ENCODE results near the gene WDR33.
A peak's percentile ranks its signal among the peaks of the same experiment; 100 is the strongest.
"Not testable (repeated sequence)": the region's sequence is repeated elsewhere in the genome, so short reads cannot be mapped to it uniquely, and the experiment has no call there.

The WDR33 gene

DNA sequence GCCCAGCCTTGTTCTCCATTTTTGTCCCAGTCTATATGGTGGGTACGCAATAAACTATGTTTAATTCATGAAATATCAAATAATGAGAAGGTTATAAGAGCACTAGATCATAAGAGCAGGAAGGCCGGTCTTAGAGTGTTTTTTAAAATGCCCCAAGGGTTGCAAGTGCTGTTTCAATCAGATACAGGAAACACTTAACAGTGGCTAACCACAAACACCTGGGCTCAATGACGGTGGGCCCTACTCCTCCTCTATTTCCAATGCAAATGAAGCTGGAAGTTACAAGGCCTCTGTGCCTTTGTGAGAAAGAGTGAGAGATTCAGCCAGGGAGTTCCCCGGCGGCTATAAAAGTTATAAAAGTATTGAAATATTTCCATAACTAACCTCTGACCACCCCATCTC is 18.9 kb upstream of the WDR33 start:
- no peak overlapping the region for H2AFZ ChIP-seq (ENCODE audit: low read depth, low read length)
- H2AK5ac ChIP-seq (ENCODE audit: low read length, severe bottlenecking) = no peak overlapping the region
- no peak overlapping the region for H3K9ac ChIP-seq (ENCODE audit: low read length)
- H3K79me1 ChIP-seq (replicated peaks; ENCODE audit: low read length, poor library complexity, severe bottlenecking) = no peaks in the 10 kb centered on the region
- H2BK120ac ChIP-seq (ENCODE audit: low read depth, low read length) = no peak overlapping the region
- no peak overlapping the region for H3K4ac ChIP-seq (ENCODE audit: low read depth in 1 of 2, low read length in 2 of 2)
- H2BK5ac ChIP-seq (ENCODE audit: low read depth, low read length, poor library complexity, severe bottlenecking) = no peak overlapping the region
- DNase-seq = peak; percentile 24
- no peak overlapping the region for H4K8ac ChIP-seq (ENCODE audit: low read length)
- H3K4me1 ChIP-seq (ENCODE audit: control insufficient read depth, insufficient read depth, low read depth, low read length) = no peaks in the 10 kb centered on the region
- H3K23ac ChIP-seq (ENCODE audit: low read length in 2 of 2) = no peak overlapping the region
- H2BK15ac ChIP-seq (ENCODE audit: low read depth, poor library complexity, severe bottlenecking) = no peak overlapping the region
- H3K14ac ChIP-seq (ENCODE audit: low read length in 2 of 2) = no peak overlapping the region
- 0% methylated on average over 1 of the region's 5 CpGs for WGBS
- no peak overlapping the region for H4K91ac ChIP-seq (ENCODE audit: low read length)
- no peak overlapping the region for H3K18ac ChIP-seq (ENCODE audit: low read depth in 1 of 2, low read length in 2 of 2)
- H3K36me3 ChIP-seq (ENCODE audit: control insufficient read depth in 1 of 2, insufficient read depth in 2 of 2, low read depth in 1 of 2, low read length in 2 of 2) = no peaks in the 10 kb centered on the region
- H3K4me3 ChIP-seq (ENCODE audit: insufficient read depth in 1 of 2, low read depth in 1 of 2, low read length in 2 of 2) = no peak overlapping the region
- no peak overlapping the region for H2BK12ac ChIP-seq (ENCODE audit: low read length in 2 of 2)
- no peak overlapping the region for H3K4me2 ChIP-seq (ENCODE audit: low read length, poor library complexity, severe bottlenecking)
- no peaks in the 10 kb centered on the region for H3K9me3 ChIP-seq (ENCODE audit: control insufficient read depth, low read length)
- H3K27ac ChIP-seq (ENCODE audit: low read length, poor library complexity, severe bottlenecking) = no peak overlapping the region
- no peaks in the 10 kb centered on the region for H3K27me3 ChIP-seq (ENCODE audit: control insufficient read depth in 1 of 2, insufficient read depth in 1 of 2, low read length in 2 of 2)

DNA sequence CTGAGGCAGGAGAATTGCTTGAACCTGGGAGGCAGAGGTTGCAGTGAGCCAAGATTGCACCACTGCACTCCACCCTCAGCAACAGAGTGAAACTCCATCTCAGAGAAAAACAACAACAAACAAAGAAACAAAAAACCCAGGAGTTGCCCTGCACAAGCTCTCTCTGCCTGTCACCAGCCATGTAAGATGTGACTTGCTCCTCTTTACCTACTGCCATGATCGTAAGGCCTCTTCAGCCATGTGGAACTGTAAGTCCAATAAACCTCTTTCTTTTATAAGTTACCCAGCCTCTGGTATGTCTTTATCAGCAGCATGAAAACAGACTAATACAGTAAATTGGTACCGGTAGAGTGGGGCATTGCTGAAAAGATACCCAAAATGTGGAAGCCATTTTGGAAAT is 15.7 kb upstream of the WDR33 start:
- H3K23ac ChIP-seq (ENCODE audit: low read length in 2 of 2); DNase-seq; H3K4ac ChIP-seq (ENCODE audit: low read depth in 1 of 2, low read length in 2 of 2); H3K36me3 ChIP-seq (ENCODE audit: control insufficient read depth in 1 of 2, insufficient read depth in 2 of 2, low read depth in 1 of 2, low read length in 2 of 2); H2BK15ac ChIP-seq (ENCODE audit: low read depth, poor library complexity, severe bottlenecking); H2BK5ac ChIP-seq (ENCODE audit: low read depth, low read length, poor library complexity, severe bottlenecking); H3K4me3 ChIP-seq (ENCODE audit: insufficient read depth in 1 of 2, low read depth in 1 of 2, low read length in 2 of 2); H3K4me1 ChIP-seq (ENCODE audit: control insufficient read depth, insufficient read depth, low read depth, low read length); H2AFZ ChIP-seq (ENCODE audit: low read depth, low read length); H3K79me1 ChIP-seq (replicated peaks; ENCODE audit: low read length, poor library complexity, severe bottlenecking); H2BK12ac ChIP-seq (ENCODE audit: low read length in 2 of 2); H3K27me3 ChIP-seq (ENCODE audit: control insufficient read depth in 1 of 2, insufficient read depth in 1 of 2, low read length in 2 of 2); H3K27ac ChIP-seq (ENCODE audit: low read length, poor library complexity, severe bottlenecking); H3K14ac ChIP-seq (ENCODE audit: low read length in 2 of 2); H4K91ac ChIP-seq (ENCODE audit: low read length); H3K9ac ChIP-seq (ENCODE audit: low read length); H3K4me2 ChIP-seq (ENCODE audit: low read length, poor library complexity, severe bottlenecking); H4K8ac ChIP-seq (ENCODE audit: low read length); H3K18ac ChIP-seq (ENCODE audit: low read depth in 1 of 2, low read length in 2 of 2); H2BK120ac ChIP-seq (ENCODE audit: low read depth, low read length); H2AK5ac ChIP-seq (ENCODE audit: low read length, severe bottlenecking): not testable (repeated sequence)
- peaks cover 11% of the 10 kb centered on the region for H3K9me3 ChIP-seq (ENCODE audit: control insufficient read depth, low read length)
- WGBS = 98% methylated on average over 1 of the region's 2 CpGs

DNA sequence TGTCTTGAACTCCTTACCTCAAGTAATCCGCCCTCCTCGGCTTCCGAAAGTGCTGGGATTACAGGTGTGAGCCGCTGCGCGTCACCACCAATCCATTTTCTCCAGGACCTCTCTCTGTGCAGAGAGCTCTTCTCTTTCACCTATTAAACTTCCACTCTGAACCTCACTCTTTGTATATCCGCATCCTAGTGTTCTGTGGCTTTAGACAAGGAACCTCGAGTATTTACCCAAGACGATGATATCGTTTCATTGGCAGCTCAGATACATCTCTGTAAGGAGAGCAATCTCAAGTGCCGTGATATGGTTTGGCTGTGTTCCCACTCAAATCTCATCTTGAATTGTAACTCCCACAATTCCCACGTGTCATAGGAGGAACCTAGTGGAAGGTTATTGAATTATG is 15.1 kb upstream of the WDR33 start:
- Histone ChIP-seq H3K36me3 (ENCODE audit: control insufficient read depth in 1 of 2, insufficient read depth in 2 of 2, low read depth in 1 of 2, low read length in 2 of 2) (no peaks in the 10 kb centered on the region), H3K23ac (ENCODE audit: low read length in 2 of 2) (no peak overlapping the region), H3K4me2 (ENCODE audit: low read length, poor library complexity, severe bottlenecking) (no peak overlapping the region), H2AK5ac (ENCODE audit: low read length, severe bottlenecking) (no peak overlapping the region), H2BK15ac (ENCODE audit: low read depth, poor library complexity, severe bottlenecking) (no peak overlapping the region), H2AFZ (ENCODE audit: low read depth, low read length) (no peak overlapping the region), H3K14ac (ENCODE audit: low read length in 2 of 2) (no peak overlapping the region), H2BK12ac (ENCODE audit: low read length in 2 of 2) (no peak overlapping the region), H4K91ac (ENCODE audit: low read length) (no peak overlapping the region), H3K4me1 (ENCODE audit: control insufficient read depth, insufficient read depth, low read depth, low read length) (no peaks in the 10 kb centered on the region), H2BK120ac (ENCODE audit: low read depth, low read length) (no peak overlapping the region), H3K79me1 (replicated peaks; ENCODE audit: low read length, poor library complexity, severe bottlenecking) (no peaks in the 10 kb centered on the region), H2BK5ac (ENCODE audit: low read depth, low read length, poor library complexity, severe bottlenecking) (no peak overlapping the region), H3K9me3 (ENCODE audit: control insufficient read depth, low read length) (peaks cover 18% of the 10 kb centered on the region), H3K9ac (ENCODE audit: low read length) (no peak overlapping the region), H3K27me3 (ENCODE audit: control insufficient read depth in 1 of 2, insufficient read depth in 1 of 2, low read length in 2 of 2) (no peaks in the 10 kb centered on the region), H4K8ac (ENCODE audit: low read length) (no peak overlapping the region), H3K4me3 (ENCODE audit: insufficient read depth in 1 of 2, low read depth in 1 of 2, low read length in 2 of 2) (no peak overlapping the region), H3K4ac (ENCODE audit: low read depth in 1 of 2, low read length in 2 of 2) (no peak overlapping the region), H3K27ac (ENCODE audit: low read length, poor library complexity, severe bottlenecking) (no peak overlapping the region), H3K18ac (ENCODE audit: low read depth in 1 of 2, low read length in 2 of 2) (no peak overlapping the region)
- 82% methylated on average over 12 of the region's 12 CpGs for whole genome bisulfite sequencing
- no peak for DNase-seq

DNA sequence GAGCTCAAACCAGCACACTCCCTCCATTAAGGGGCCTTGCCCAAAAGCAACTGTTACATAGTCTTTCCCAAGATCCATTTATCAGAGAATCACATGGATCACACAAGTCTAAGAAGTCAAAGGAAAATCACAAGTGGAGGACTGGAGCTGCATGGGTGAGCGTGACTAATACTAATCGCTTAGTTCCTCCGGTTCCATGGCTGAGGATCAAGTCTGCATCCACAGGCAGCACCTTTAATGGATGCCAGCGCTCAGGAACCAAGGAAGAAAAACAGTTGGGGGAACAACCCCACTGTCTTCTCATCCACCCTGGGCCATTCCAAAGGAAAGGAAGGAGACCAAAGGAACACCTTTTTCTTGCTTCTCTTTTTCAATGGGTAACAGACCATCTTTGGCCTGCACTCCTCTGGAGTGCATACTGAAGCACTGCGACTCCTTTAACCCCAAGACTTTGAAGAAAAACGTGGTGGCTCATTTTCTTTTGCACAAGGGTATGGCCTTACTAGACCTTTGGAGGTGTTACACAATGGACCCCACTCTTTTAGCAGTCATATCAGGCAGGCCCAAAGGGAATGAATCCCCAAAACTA is 9.2 kb upstream of the WDR33 start:
- no peak overlapping the region for H3K27ac ChIP-seq (ENCODE audit: low read length, poor library complexity, severe bottlenecking)
- H3K4me2 ChIP-seq (ENCODE audit: low read length, poor library complexity, severe bottlenecking) = no peak overlapping the region
- no peak for DNase-seq
- no peak overlapping the region for H2BK15ac ChIP-seq (ENCODE audit: low read depth, poor library complexity, severe bottlenecking)
- no peak overlapping the region for H3K18ac ChIP-seq (ENCODE audit: low read depth in 1 of 2, low read length in 2 of 2)
- H2AFZ ChIP-seq (ENCODE audit: low read depth, low read length) = no peak overlapping the region
- peaks cover 3 to 4% of the 10 kb centered on the region in 2 experiments for H3K27me3 ChIP-seq (ENCODE audit: control insufficient read depth in 1 of 2, insufficient read depth in 1 of 2, low read length in 2 of 2)
- no peak overlapping the region for H2BK12ac ChIP-seq (ENCODE audit: low read length in 2 of 2)
- H3K9me3 ChIP-seq (ENCODE audit: control insufficient read depth, low read length) = peaks cover 46% of the 10 kb centered on the region
- H3K4me3 ChIP-seq (ENCODE audit: insufficient read depth in 1 of 2, low read depth in 1 of 2, low read length in 2 of 2) = no peak overlapping the region
- H4K91ac ChIP-seq (ENCODE audit: low read length) = no peak overlapping the region
- H3K4me1 ChIP-seq (ENCODE audit: control insufficient read depth, insufficient read depth, low read depth, low read length) = no peaks in the 10 kb centered on the region
- no peaks in the 10 kb centered on the region for H3K36me3 ChIP-seq (ENCODE audit: control insufficient read depth in 1 of 2, insufficient read depth in 2 of 2, low read depth in 1 of 2, low read length in 2 of 2)
- H3K9ac ChIP-seq (ENCODE audit: low read length) = no peak overlapping the region
- H2AK5ac ChIP-seq (ENCODE audit: low read length, severe bottlenecking) = no peak overlapping the region
- H2BK120ac ChIP-seq (ENCODE audit: low read depth, low read length) = no peak overlapping the region
- 79% methylated on average over 6 of the region's 6 CpGs for WGBS
- no peak overlapping the region for H4K8ac ChIP-seq (ENCODE audit: low read length)
- H3K23ac ChIP-seq (ENCODE audit: low read length in 2 of 2) = no peak overlapping the region
- H3K79me1 ChIP-seq (replicated peaks; ENCODE audit: low read length, poor library complexity, severe bottlenecking) = no peaks in the 10 kb centered on the region
- H2BK5ac ChIP-seq (ENCODE audit: low read depth, low read length, poor library complexity, severe bottlenecking) = no peak overlapping the region
- H3K4ac ChIP-seq (ENCODE audit: low read depth in 1 of 2, low read length in 2 of 2) = no peak overlapping the region
- H3K14ac ChIP-seq (ENCODE audit: low read length in 2 of 2) = no peak overlapping the region

Measured in mesenchymal stem cell (in vitro differentiated cells and primary cell).